DMS153 treated with DMSO at 0.1 percent for 48 hours (cell line): Measurements from ENCODE around the gene PLB1.
A peak's percentile ranks its signal among the peaks of the same experiment; 100 is the strongest.

Experiments used
- DNase-seq: peaks from one replicate; lab custom pipeline; 2025; ENCODE audit not compliant: unreplicated experiment; lab: John Stamatoyannopoulos, UW

PLB1 gene

DNA sequence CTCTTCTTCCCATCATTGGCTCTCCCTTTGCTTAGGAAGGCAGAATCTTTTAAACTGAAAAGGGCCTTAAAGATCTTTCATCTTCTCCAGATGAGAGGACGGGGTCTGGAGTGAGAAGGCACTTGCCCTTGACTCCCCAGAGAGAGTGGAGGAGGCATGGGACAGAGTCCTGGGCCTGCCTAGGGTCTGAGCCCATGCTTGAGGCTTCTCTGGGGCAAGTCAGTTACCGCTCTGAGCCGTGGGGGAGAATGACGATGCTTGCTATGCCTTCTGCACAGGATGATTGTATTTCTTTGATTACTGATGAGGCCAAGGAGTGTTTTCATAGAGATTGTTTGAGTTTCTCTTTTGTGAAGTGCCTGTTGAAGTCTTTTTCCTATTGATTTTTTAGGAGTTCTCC lies 921 bp downstream of the PLB1 start:
- no peak for DNase-seq

GRCh38 chr2:28497206-28497605 lies 1.3 kb downstream of the PLB1 start:
- no peak for DNase-seq

GRCh38 chr2:28499282-28499681 lies 3.4 kb downstream of the PLB1 start:
- DNase-seq: no peak

GRCh38 chr2:28505361-28505760 lies 9.5 kb downstream of the PLB1 start:
- DNase-seq: no peak

GRCh38 chr2:28506112-28506910 lies 10.5 kb downstream of the PLB1 start:
- DNase-seq: no peak

GRCh38 chr2:28507796-28508764 lies 12.2 kb downstream of the PLB1 start:
- DNase-seq: peak; percentile 70

DNA sequence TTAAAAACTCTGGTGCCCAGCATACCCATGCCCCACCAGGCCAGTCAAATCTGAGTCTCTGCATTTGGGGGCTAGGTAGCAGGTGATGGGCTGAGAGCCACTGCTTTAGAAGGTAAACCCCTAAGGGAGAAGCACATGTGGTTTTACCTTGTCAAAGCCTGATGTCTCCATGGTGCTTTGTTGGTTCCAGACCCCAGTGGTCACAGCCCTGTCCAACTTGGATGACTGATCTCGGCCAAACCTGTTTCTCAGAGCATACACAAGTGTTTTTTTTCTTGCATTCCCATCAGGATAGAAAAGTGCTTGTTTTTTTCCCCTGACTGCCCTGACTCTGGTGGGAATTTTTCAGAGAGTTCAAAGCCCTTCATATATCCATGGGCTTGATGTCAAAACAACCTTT lies 13.5 kb downstream of the PLB1 start:
- DNase-seq: no peak

DNA sequence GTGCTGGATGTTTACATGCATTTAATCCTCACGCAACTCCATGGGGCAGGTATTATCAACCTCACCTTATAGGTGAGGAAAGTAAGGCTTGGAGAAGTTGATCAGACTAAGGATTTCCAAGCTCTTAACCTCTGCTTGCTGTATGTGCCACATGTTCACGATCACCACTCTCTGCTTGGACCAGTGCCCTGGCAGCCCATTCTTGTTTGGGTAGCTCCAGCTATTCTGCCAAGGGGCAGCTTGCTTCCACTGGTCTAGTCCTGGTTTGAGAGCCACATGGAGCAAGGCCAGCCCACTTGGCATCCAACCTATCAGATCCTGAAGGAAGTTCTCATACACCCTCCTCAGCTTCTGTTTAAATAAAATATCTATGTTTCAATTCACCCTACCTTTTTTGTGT lies 14.3 kb downstream of the PLB1 start:
- DNase-seq: no peak

DNA sequence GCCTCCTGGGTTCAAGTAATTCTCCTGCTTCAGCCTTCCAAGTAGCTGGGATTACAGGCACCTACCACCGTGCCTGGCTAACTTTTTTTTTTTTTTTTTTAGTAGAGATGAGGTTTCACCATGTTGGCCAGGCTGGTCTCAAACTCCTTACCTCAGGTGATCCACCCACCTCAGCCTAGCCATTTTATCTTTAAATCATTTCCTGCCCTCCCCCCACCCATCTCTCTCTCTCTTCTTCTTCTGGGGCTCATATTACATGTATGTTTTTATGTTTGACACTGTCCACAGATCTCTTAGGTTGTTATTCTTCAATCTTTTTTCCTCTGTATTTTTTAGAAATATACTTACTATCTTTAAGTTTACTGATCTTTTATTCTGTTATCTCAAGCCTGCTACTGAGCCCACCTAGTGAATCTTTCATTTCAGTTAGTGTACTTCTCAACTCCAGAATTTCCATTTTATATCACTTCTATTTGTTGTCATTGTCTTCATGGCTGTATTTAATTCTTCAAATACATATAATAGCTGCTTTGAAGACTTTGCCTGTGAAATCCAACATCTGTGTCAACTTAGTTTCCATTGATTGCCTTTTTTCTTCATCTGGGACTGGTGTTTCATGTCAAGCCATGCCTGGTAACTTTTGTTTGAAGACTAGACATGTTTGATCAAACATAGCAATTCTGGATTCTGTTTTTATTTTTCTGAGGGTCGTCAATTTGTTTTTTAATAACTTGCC lies 16.2 kb downstream of the PLB1 start:
- DNase-seq: no peak

GRCh38 chr2:28512607-28512965 lies 16.7 kb downstream of the PLB1 start:
- DNase-seq: no peak

- no peak for DNase-seq
Observed at GRCh38 chr2:28513097-28513496, 17.2 kb downstream of the PLB1 start.

GRCh38 chr2:28515176-28515751 lies 19.4 kb downstream of the PLB1 start:
- no peak for DNase-seq

DNA sequence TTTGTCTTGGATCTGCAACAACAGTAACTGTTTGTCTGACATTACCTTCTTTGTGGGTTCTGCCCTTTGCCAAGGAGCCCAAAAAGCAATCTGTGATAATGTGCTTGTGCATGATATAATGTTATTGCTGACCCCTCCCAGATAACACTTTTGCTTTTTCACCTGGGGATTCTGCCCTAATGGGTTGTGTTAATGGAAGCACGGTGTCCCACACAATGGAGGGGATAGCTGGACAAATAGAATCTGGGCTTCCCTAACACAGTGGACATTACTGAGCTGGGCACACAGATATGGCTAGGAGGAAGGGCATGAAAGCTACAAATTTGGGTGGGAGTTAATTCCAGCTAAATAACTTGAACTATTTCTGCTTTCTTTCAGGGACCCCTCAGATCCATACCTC lies 20.6 kb downstream of the PLB1 start:
- DNase-seq: no peak

- no peak for DNase-seq
Observed at GRCh38 chr2:28516950-28517349, 21.1 kb downstream of the PLB1 start.

DNA sequence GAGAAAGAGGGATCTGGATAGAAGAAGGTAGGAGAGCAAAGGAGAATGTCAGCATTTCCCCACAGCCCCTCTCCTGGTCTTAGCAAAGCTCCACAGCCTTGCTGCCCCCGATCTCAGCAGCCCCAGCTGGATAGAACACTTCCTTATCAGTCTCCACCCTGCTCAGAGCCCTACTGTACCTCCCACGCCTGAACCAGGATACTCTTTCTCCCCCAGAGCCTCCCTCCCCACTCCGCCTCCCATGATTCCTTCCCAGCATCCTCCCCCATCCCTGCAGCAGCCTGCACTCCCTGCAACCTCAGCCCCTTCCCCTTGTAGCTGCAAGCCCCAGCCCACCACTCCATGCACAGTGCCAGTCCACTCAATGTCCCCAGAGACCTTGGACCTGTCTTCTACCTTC lies 25.8 kb downstream of the PLB1 start:
- DNase-seq: no peak

DNA sequence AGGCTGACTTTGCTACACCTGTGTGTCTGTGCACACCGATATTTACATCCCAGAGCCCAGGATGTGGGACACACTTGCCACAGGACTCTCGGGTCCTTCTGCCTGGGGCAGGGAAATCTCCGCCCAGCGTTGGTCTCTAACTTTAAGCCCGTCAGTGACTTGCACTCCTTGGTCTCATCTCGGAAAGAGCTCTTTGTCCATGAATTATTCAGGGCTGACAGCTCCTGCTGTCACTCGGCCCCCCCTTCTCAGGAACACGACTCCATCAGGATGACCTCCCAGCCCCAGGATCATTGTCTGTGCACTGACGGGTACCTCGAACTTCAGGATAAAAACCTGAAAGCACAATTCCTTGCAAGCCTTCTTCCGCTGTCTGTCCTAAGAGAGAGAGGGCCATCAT lies 26.6 kb downstream of the PLB1 start:
- DNase-seq: no peak

- no peak for DNase-seq
Observed at GRCh38 chr2:28523902-28524301, 28.0 kb downstream of the PLB1 start.

DNA sequence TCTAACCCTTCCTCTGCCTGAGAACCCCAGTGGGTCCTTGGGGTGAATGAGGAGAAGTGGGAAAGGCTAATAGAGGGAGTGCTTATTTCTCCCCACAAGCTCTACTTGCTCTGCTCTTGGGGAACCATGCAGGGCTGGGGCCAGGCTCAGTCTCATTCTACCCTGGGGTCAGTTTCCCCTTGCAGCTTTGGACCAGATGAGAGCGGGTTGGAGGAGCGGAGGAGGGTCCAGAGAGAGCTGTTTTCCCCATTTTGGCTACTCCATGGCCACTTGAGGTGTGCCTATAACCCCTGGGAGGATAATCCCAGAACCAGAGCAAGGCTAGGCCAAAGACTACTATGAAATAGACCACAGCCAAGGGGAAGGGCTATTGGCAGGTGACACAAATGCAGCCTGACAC lies 29.6 kb downstream of the PLB1 start:
- DNase-seq: no peak

DNA sequence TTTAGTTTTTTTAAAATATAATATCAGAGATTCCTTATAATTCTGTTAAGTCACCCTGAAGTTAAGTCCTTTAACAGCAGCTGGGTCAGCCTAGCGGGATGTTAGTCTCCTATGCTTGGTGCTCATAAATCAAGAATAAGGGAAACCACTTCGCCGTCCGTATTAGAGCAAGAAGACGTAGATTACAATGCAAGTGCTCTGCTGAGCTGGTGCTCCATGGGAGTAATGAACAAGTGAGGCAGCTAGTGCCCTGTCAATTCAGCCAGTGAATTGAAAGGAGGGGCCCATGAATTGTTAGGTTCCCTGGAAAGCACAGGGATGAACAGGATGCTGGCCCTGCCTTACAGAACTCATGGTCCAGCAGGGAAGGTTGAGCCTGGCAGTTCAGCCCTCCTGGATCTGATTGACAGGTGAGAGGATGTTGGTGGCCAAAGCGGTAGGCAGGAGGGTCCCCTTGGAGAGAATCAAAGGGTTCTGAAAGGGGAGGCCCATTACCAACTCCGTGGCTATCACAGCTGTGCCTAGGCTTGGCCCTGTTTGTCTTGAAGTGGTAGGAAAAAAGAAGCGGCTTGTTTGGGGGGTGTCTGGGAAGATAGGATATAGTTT lies 30.8 kb downstream of the PLB1 start:
- DNase-seq: no peak

DNA sequence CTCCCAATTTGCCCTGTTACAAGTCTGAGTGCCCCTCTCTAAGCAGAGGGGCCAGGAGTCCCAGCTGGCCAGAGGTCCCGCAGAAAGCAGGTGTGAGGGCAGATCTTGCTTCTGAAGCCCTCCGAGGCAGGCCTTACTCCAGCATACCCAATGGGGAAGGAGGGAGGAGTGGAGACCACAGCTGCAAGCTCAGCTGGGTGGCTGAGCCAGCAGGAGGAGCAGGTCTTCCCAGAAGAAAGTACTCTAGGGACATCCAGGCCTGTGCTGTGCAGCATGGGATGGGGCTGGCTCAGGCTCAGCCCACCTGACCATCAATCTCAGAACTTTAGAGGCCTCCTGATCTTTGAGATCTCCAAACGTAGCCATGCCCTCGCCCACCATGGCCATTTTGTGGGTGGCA lies 31.3 kb downstream of the PLB1 start:
- no peak for DNase-seq

DNA sequence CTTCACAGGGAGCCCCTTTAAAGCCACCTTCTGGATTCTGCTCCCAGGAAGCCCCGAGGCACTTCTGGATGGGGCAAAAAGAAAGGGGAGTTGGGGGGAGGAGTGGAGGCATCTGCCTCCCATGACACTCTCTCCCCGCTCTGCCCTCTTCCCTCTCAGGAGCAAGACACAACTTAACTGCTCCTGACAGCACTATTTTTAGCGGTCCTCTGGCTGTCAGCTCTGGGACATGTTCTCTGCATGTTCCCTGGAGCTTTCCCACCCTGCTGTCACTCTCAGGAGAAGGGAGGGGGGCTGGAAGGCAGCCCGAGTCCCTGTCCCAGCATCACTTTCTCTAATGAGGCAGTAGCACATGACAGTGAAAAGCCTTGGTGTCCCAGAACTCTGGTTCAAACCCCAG lies 32.3 kb downstream of the PLB1 start:
- DNase-seq: no peak
